Neural crest cell (in vitro differentiated cells): ENCODE measurements around the gene UGT1A10. TPM values are rescaled to one million over a fixed set of nuclear protein-coding genes. Genes with fewer than 3 reads are reported as not detected.

Experiments used
- DNase-seq: peaks from one replicate; pipeline ENCODE4 v3.0.0; 2021; ENCODE audit warnings: low read depth, mixed read lengths, low spot score
- H3K27ac Mint-ChIP-seq: one replicate; pipeline ENCODE4 v1.8.0; 2021; ENCODE audit warnings: mild to moderate bottlenecking, mixed read lengths; ENCODE audit not compliant: unreplicated experiment
- H3K27me3 Mint-ChIP-seq: 2 replicates; pipeline ENCODE4 v1.8.0; 2021; ENCODE audit warnings: low read depth, mild to moderate bottlenecking, mixed read lengths
- H3K36me3 Mint-ChIP-seq: 2 replicates; pipeline ENCODE4 v1.8.0; 2021; ENCODE audit warnings: low read depth, mild to moderate bottlenecking, mixed read lengths
- H3K4me1 Mint-ChIP-seq: 2 replicates; pipeline ENCODE4 v1.8.0; 2021; ENCODE audit warnings: mixed read lengths
- H3K4me3 Mint-ChIP-seq: one replicate; pipeline ENCODE4 v1.8.0; 2021; ENCODE audit warnings: mild to moderate bottlenecking, mixed read lengths
- H3K9me3 Mint-ChIP-seq: 2 replicates; pipeline ENCODE4 v1.8.0; 2021; ENCODE audit warnings: mixed read lengths
- total RNA-seq: library from RNA; stranded (reverse); gene quantifications from 2 replicates; pipeline ENCODE4 v1.2.1, GENCODE V29; 2021
- TF ChIP-seq, protein P1 (sequence below): fragments of 200-600 bp; sonication (generic); conservative IDR thresholded peaks from 2 replicates; pipeline ENCODE4 v1.5.0; 2021; ENCODE audit warnings: antibody characterized with exemption, mild to moderate bottlenecking

UGT1A10 gene
- total RNA-seq, 1 donor from 2014 or later: not detected

DNA sequence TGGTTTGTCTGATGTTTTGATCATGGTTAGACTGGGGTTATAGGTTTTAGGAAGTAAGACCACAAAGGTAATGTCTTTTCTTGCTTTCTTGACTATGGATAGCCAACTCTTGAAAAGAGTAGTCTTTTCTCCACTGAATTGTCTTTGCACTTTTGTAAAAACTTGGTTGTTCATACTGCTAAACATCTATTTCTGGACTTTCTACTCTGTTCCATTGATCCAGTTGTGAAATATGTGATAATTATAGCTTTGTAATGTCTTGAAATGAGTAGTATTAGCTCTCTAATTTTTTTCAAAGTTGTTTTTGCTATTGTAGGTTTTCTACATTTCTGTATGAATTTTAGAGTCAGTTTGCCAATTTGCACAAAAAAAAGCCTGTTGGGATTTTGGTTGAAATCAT is 22.4 kb downstream of the UGT1A10 start:
- H3K27ac Mint-ChIP-seq: no peak overlapping the region
- H3K36me3 Mint-ChIP-seq: no peaks in the 10 kb centered on the region
- H3K4me3 Mint-ChIP-seq: no peak overlapping the region
- no peak for DNase-seq
- H3K27me3 Mint-ChIP-seq: peaks cover 16% of the 10 kb centered on the region
- no peaks in the 10 kb centered on the region for H3K4me1 Mint-ChIP-seq
- TF ChIP-seq, protein P1, sequence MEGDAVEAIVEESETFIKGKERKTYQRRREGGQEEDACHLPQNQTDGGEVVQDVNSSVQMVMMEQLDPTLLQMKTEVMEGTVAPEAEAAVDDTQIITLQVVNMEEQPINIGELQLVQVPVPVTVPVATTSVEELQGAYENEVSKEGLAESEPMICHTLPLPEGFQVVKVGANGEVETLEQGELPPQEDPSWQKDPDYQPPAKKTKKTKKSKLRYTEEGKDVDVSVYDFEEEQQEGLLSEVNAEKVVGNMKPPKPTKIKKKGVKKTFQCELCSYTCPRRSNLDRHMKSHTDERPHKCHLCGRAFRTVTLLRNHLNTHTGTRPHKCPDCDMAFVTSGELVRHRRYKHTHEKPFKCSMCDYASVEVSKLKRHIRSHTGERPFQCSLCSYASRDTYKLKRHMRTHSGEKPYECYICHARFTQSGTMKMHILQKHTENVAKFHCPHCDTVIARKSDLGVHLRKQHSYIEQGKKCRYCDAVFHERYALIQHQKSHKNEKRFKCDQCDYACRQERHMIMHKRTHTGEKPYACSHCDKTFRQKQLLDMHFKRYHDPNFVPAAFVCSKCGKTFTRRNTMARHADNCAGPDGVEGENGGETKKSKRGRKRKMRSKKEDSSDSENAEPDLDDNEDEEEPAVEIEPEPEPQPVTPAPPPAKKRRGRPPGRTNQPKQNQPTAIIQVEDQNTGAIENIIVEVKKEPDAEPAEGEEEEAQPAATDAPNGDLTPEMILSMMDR: no peak
- H3K9me3 Mint-ChIP-seq: peaks cover 2% of the 10 kb centered on the region

DNA sequence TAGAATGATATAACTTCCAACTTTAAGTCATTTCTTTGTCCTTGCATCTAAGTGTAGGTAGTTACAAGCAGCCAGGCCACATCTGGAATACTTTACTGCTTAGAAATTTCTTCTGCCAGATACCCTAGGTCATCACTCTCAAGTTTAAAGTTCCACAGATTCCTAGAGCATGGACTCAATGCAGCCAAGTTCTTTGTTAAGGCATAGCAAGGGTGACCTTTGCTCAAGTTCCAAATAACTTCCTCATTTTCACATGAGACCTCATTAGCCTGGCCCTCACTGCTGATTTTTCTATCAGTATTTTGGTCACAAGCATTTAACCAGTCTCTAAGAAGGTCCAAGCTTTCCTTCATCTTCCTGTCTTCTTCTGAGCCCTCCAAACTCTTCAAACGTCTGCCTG is 27.7 kb downstream of the UGT1A10 start:
- TF ChIP-seq, protein P1: no peak
- Mint-ChIP-seq H3K27me3 (peaks cover 16% of the 10 kb centered on the region), H3K27ac (no peak overlapping the region), H3K9me3 (peaks cover 6% of the 10 kb centered on the region), H3K36me3 (no peaks in the 10 kb centered on the region), H3K4me3 (no peak overlapping the region), H3K4me1 (no peaks in the 10 kb centered on the region)
- DNase-seq: no peak

DNA sequence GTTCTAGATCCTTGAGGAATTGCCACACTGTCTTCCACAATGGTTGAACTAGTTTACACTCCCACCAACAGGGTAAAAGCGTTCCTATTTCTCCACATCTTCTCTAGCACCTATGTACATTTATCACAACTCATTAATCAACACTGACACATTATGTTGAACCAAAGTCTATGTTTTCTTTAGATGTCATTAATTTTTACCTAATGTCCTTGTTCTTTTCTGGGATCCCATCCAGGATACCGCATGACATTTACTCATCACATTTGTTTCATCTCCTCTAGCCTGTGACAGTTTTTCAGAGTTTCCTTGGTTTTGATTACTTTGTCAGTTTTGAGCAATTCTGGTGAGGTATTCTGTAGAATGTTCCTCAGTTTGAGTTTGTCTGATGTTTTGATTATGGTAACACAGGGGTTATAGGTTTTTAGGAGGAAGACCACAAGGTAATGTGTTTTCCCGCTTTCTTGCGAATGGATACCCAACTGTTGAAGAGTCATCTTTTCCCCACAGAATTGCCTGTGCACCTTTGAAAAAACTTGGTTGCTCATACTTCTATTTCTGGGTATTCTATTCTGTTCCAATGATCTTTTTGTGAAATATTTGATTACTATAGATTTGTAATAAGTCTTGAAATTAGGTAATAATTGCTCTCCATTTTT is 32.5 kb downstream of the UGT1A10 start:
- Mint-ChIP-seq H3K36me3 (no peaks in the 10 kb centered on the region), H3K4me3 (no peak overlapping the region), H3K4me1 (no peaks in the 10 kb centered on the region), H3K27me3 (no peaks in the 10 kb centered on the region), H3K27ac (no peak overlapping the region), H3K9me3 (peaks cover 4% of the 10 kb centered on the region)
- DNase-seq: no peak
- TF ChIP-seq, protein P1: no peak

DNA sequence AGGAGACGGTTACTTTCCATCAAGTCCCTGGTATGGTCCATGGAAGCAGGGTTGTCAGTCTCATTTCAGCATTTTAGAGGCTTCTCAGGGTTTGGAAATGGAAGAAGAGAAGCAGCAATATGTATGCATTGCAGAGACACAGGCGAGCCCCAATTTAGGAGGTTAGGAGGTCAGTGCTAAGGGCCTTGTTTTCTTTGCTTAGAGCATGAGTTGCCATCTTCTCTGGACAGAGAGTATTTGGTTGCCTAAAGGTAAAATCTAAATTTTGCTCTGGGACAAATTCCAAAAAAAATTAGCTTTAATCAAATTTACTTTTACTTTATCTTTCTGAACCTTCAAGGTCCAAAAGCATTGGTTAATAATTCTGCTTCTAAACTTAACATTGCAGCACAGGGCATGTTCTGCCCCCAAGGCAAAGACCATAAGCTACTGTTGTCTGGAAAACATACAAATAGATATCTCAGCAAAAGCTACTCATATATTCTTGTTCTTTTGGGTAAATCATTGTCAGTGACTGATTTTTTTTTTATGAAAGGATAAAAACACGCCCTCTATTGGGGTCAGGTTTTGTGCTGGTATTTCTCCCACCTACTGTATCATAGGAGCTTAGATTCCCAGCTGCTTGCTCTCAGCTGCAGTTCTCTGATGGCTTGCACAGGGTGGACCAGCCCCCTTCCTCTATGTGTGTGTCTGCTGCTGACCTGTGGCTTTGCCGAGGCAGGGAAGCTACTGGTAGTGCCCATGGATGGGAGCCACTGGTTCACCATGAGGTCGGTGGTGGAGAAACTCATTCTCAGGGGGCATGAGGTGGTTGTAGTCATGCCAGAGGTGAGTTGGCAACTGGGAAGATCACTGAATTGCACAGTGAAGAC is 35.3 kb downstream of the UGT1A10 start, which contains the start of gene UGT1A9:
TSS of gene UGT1A9 (plus strand) at position 609 of the 872 bp plus-strand sequence. CDS start at position 646, 37 bp downstream.
- no peaks in the 10 kb centered on the region for H3K4me1 Mint-ChIP-seq
- H3K36me3 Mint-ChIP-seq: no peaks in the 10 kb centered on the region
- no peak for DNase-seq
- H3K27ac Mint-ChIP-seq: no peak within 1 kb of the TSS
- no peaks in the 10 kb centered on the region for H3K27me3 Mint-ChIP-seq
- no peak within 1 kb of the TSS for H3K4me3 Mint-ChIP-seq
- H3K9me3 Mint-ChIP-seq: peaks cover 7% of the 10 kb centered on the region
- TF ChIP-seq, protein P1: no peak

DNA sequence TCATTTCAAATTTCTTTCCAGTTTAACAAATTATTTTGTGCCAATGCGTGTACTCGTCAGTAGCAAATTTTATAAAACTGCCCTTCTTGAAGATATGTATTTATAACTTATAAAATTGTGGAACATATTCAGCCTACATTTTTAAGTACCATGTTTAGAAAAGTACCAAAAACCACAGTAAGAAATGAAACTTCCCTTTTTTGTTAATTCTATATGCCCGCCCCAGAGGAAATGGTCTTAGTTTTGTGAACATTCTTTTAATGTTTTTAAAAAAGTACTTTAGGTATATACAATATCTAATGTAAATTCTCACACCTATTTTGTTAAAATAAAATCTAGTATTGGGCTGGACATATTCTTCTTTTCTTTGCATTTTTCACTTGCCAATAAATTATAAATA is 36.6 kb downstream of the UGT1A10 start:
- no peaks in the 10 kb centered on the region for H3K27me3 Mint-ChIP-seq
- no peak overlapping the region for H3K27ac Mint-ChIP-seq
- no peaks in the 10 kb centered on the region for H3K36me3 Mint-ChIP-seq
- TF ChIP-seq, protein P1: no peak
- H3K9me3 Mint-ChIP-seq: peaks cover 8% of the 10 kb centered on the region
- no peak overlapping the region for H3K4me3 Mint-ChIP-seq
- DNase-seq: no peak
- H3K4me1 Mint-ChIP-seq: no peaks in the 10 kb centered on the region
